ENCODE data around the gene UBE2K. TPM values are rescaled to one million over a fixed set of nuclear protein-coding genes. Genes with fewer than 3 reads are reported as not detected.
"Not testable (repeated sequence)": the region's sequence is repeated elsewhere in the genome, so short reads cannot be mapped to it uniquely, and the experiment has no call there.

UBE2K gene
- polyA plus RNA-seq, 1 donor from 2014 or later: 87.5 TPM

- no peaks in the 10 kb centered on the region for H3K27me3 Mint-ChIP-seq
- H3K4me1 Mint-ChIP-seq: peaks cover 15 to 36% (median 28%) of the 10 kb centered on the region in 3 donors
- peaks cover 3% of the 10 kb centered on the region for H3K36me3 Mint-ChIP-seq
- H3K9me3 Mint-ChIP-seq: no peaks in the 10 kb centered on the region
- no peak overlapping the region for H3K4me3 Mint-ChIP-seq
- no peak overlapping the region for H3K27ac Mint-ChIP-seq
These were observed 32.1 kb downstream of the UBE2K start for GRCh38 chr4:39730072-39730471.

GRCh38 chr4:39731908-39732307 is 34.0 kb downstream of the UBE2K start:
- Mint-ChIP-seq H3K4me1 (peaks cover 13 to 23% (median 21%) of the 10 kb centered on the region in 3 donors), H3K27me3 (no peaks in the 10 kb centered on the region), H3K36me3 (peaks cover 3% of the 10 kb centered on the region), H3K27ac (no peak overlapping the region), H3K9me3 (no peaks in the 10 kb centered on the region), H3K4me3 (no peak overlapping the region)

GRCh38 chr4:39732728-39733127 is 34.8 kb downstream of the UBE2K start:
- Mint-ChIP-seq H3K27me3 (no peaks in the 10 kb centered on the region), H3K9me3 (no peaks in the 10 kb centered on the region), H3K4me1 (peaks cover 12 to 22% (median 19%) of the 10 kb centered on the region in 3 donors), H3K4me3 (no peak overlapping the region), H3K27ac (no peak overlapping the region), H3K36me3 (peaks cover 3% of the 10 kb centered on the region)

GRCh38 chr4:39739591-39739990 is 41.7 kb downstream of the UBE2K start:
- not testable (repeated sequence) for H3K4me1 Mint-ChIP-seq, H3K27ac Mint-ChIP-seq, H3K9me3 Mint-ChIP-seq, H3K4me3 Mint-ChIP-seq, H3K36me3 Mint-ChIP-seq, H3K27me3 Mint-ChIP-seq

- Mint-ChIP-seq H3K27me3 (no peaks in the 10 kb centered on the region), H3K27ac (no peak overlapping the region), H3K36me3 (no peaks in the 10 kb centered on the region), H3K9me3 (no peaks in the 10 kb centered on the region), H3K4me3 (no peak overlapping the region), H3K4me1 (peaks cover under 1 to 5% (median 3%) of the 10 kb centered on the region in 3 donors)
These were observed 43.5 kb downstream of the UBE2K start for GRCh38 chr4:39741401-39741800.

- H3K36me3 Mint-ChIP-seq: peaks cover 3% of the 10 kb centered on the region
- no peaks in the 10 kb centered on the region for H3K9me3 Mint-ChIP-seq
- H3K27me3 Mint-ChIP-seq: no peaks in the 10 kb centered on the region
- no peak overlapping the region for H3K27ac Mint-ChIP-seq
- no peak overlapping the region for H3K4me3 Mint-ChIP-seq
- H3K4me1 Mint-ChIP-seq: peaks cover 1 to 10% (median 2%) of the 10 kb centered on the region in 3 donors
These were observed 48.0 kb downstream of the UBE2K start for GRCh38 chr4:39745920-39746319.

- Mint-ChIP-seq H3K27me3 (no peaks in the 10 kb centered on the region), H3K27ac (no peak overlapping the region), H3K9me3 (no peaks in the 10 kb centered on the region), H3K4me3 (no peak overlapping the region), H3K36me3 (peaks cover 5% of the 10 kb centered on the region), H3K4me1 (peaks cover 16 to 30% (median 24%) of the 10 kb centered on the region in 3 donors)
These were observed 52.3 kb downstream of the UBE2K start for GRCh38 chr4:39750216-39750615.

- Mint-ChIP-seq H3K4me3 (peak overlapping the region; percentile 0 to 77 (median 17)), H3K9me3 (no peaks in the 10 kb centered on the region), H3K27ac (peak overlapping the region; percentile 27 to 86 (median 52)), H3K36me3 (peaks cover 17% of the 10 kb centered on the region), H3K27me3 (no peaks in the 10 kb centered on the region), H3K4me1 (peaks cover 17 to 26% (median 25%) of the 10 kb centered on the region in 3 donors)
These were observed 56.4 kb downstream of the UBE2K start for GRCh38 chr4:39754309-39754708.

GRCh38 chr4:39756159-39756558 is 58.2 kb downstream of the UBE2K start:
- no peaks in the 10 kb centered on the region for H3K9me3 Mint-ChIP-seq
- H3K27ac Mint-ChIP-seq: peak overlapping the region in 2 of 3 donors; percentile 11 to 81
- H3K4me1 Mint-ChIP-seq: peaks cover 22 to 28% (median 26%) of the 10 kb centered on the region in 3 donors
- H3K36me3 Mint-ChIP-seq: peaks cover 14% of the 10 kb centered on the region
- H3K27me3 Mint-ChIP-seq: no peaks in the 10 kb centered on the region
- H3K4me3 Mint-ChIP-seq: no peak overlapping the region

GRCh38 chr4:39758176-39758575 is 60.2 kb downstream of the UBE2K start:
- Mint-ChIP-seq H3K36me3 (peaks cover 19% of the 10 kb centered on the region), H3K4me1 (peaks cover 21 to 24% (median 23%) of the 10 kb centered on the region in 3 donors), H3K9me3 (no peaks in the 10 kb centered on the region), H3K27ac (peak overlapping the region in 1 of 3 donors; percentile 3), H3K4me3 (no peak overlapping the region), H3K27me3 (no peaks in the 10 kb centered on the region)

- Mint-ChIP-seq H3K27me3 (no peaks in the 10 kb centered on the region), H3K27ac (peak overlapping the region in 1 of 3 donors; percentile 76), H3K4me1 (peaks cover 10 to 15% (median 14%) of the 10 kb centered on the region in 3 donors), H3K9me3 (no peaks in the 10 kb centered on the region), H3K36me3 (peaks cover 21% of the 10 kb centered on the region), H3K4me3 (no peak overlapping the region)
These were observed 61.6 kb downstream of the UBE2K start for GRCh38 chr4:39759569-39759968.

- no peak overlapping the region for H3K27ac Mint-ChIP-seq
- peaks cover 6 to 12% (median 11%) of the 10 kb centered on the region in 3 donors for H3K4me1 Mint-ChIP-seq
- H3K27me3 Mint-ChIP-seq: no peaks in the 10 kb centered on the region
- peaks cover 18% of the 10 kb centered on the region for H3K36me3 Mint-ChIP-seq
- H3K9me3 Mint-ChIP-seq: no peaks in the 10 kb centered on the region
- H3K4me3 Mint-ChIP-seq: no peak overlapping the region
These were observed 63.2 kb downstream of the UBE2K start for GRCh38 chr4:39761005-39761667.

- Mint-ChIP-seq H3K36me3 (peaks cover 16% of the 10 kb centered on the region), H3K27me3 (no peaks in the 10 kb centered on the region), H3K27ac (peak overlapping the region in 2 of 3 donors; percentile 59 to 67), H3K4me1 (peaks cover 0 to 10% (median 9%) of the 10 kb centered on the region in 3 donors), H3K4me3 (peak overlapping the region in 1 of 4 donors; percentile 39), H3K9me3 (no peaks in the 10 kb centered on the region)
These were observed 66.0 kb downstream of the UBE2K start for GRCh38 chr4:39763714-39764572.

GRCh38 chr4:39770005-39770404 is 72.1 kb downstream of the UBE2K start:
- no peaks in the 10 kb centered on the region for H3K4me1 Mint-ChIP-seq
- no peaks in the 10 kb centered on the region for H3K9me3 Mint-ChIP-seq
- no peaks in the 10 kb centered on the region for H3K27me3 Mint-ChIP-seq
- no peak overlapping the region for H3K27ac Mint-ChIP-seq
- no peak overlapping the region for H3K4me3 Mint-ChIP-seq
- H3K36me3 Mint-ChIP-seq: peaks cover 6% of the 10 kb centered on the region

GRCh38 chr4:39770471-39770870 is 72.5 kb downstream of the UBE2K start:
- H3K27me3 Mint-ChIP-seq: no peaks in the 10 kb centered on the region
- peaks cover 8% of the 10 kb centered on the region for H3K36me3 Mint-ChIP-seq
- no peak overlapping the region for H3K27ac Mint-ChIP-seq
- H3K4me3 Mint-ChIP-seq: no peak overlapping the region
- no peaks in the 10 kb centered on the region for H3K4me1 Mint-ChIP-seq
- no peaks in the 10 kb centered on the region for H3K9me3 Mint-ChIP-seq
